ENCODE results near the gene CXCR3.
"Not testable (repeated sequence)": the region's sequence is repeated elsewhere in the genome, so short reads cannot be mapped to it uniquely, and the experiment has no call there.

- not testable (repeated sequence) for TF ChIP-seq ZNF37A (tag by site-specific recombination; IDR thresholded peaks at IDR 0.05); ZNF223 (tag by site-specific recombination; IDR thresholded peaks at IDR 0.05); SP3 (tag by site-specific recombination; IDR thresholded peaks at IDR 0.05); ZNF133 (tag by site-specific recombination; IDR thresholded peaks at IDR 0.05); ZNF76 (tag by site-specific recombination; IDR thresholded peaks at IDR 0.05; ENCODE audit: borderline replicate concordance, low read depth); CTCF (tag by site-specific recombination; IDR thresholded peaks at IDR 0.05); ZNF791 (tag by site-specific recombination; IDR thresholded peaks at IDR 0.05); ZBTB26 (tag by site-specific recombination; optimal IDR thresholded peaks at IDR 0.05); ZNF776 (tag by site-specific recombination; IDR thresholded peaks at IDR 0.05; ENCODE audit: borderline replicate concordance); SP2 (tag by site-specific recombination; IDR thresholded peaks at IDR 0.05); ZNF112 (tag by site-specific recombination; IDR thresholded peaks at IDR 0.05)
Observed at GRCh38 chrX:71662654-71663053, 44.3 kb upstream of the CXCR3 start.
